Measurements from ENCODE around the gene LHFPL6.

LHFPL6 gene

DNA sequence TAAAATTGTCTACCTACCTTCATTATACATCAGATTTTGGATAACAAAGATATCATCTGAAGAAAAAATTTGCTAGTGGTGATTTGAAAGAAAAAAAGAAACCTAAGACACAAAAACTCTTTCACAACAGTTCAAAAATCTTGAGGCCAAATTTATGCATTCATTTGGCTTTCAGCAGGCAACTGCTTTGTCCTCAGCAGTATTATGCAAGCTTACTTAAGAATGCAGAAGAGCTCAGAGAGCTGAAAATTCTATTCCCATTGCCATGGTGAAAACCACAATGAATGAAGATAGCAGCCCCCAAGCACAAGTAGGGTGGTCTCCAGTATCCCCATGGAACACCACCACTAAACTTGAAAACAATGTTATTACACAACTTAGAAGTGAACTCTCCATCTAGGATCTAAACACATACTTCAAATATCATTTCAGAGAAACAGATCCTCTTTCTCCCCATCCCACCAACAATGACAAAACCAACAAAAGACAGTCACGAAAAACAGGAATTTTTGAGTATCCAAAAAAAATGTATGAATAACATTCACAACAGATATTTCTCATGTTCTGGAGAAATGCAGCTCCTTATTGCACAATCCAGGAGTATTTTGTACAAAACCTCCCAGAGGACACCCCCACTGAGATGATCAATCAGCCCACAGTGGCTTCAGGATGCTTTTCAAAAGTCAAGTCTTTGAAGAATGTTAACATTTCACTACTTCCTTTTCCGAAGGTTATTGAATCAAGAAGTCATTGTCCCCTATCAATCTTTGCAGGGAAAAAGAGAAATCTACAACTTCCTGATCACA, 192.7 kb downstream of the LHFPL6 start:
- peak; percentile 27 for DNase-seq

GRCh38 chr13:39408512-39408911, 194.5 kb downstream of the LHFPL6 start:
- DNase-seq, result no peak

GRCh38 chr13:39407786-39408185, 195.2 kb downstream of the LHFPL6 start:
- no peak for DNase-seq

- DNase-seq, result no peak
Measured at GRCh38 chr13:39407138-39407537, 195.9 kb downstream of the LHFPL6 start.

DNA sequence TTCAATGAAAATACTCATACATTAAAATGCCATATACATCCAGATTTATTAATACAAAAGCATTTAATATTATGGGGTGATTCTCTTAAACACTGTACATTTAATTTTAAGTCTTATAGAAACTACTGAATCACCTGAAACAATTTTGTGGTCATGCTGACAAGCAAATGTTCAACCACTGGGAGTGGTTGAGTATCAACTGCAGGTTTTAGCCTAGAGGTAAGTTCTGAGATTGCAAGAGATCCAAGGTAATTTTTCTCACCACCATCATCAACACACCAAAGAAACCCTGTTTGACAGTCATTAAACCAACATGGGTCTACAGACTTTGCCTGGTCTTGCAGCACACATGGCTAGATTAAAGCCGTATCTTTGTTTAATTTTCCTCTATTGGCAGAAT, 196.3 kb downstream of the LHFPL6 start:
- DNase-seq, result peak; percentile 21

DNA sequence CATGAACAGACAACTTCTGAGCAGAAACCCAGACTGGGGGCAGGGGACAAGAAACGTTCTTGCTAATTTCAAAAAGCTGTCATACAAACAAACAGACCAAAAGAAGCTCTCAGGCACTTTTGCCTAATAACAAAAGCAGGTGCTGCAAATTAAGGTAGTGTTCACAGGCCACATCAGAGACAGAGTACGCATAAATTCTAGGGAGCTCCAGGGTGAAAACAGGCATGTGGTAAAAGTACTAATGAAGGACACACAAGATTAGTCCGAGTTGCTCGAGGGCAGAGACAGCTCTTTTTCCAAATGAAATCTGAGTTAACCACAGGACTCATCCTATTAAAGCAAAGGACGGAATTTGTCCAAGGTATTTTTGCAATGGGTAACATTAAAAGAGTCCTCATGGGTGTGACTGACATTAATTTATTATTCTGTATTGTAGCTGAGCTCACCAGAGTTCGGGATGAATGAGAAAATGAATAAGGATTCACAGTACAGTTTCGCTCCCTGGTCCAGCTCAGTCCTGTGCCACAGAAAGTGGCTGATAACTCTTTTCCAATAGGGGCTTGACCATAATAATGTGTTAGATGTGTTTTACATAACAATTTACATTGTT, 197.3 kb downstream of the LHFPL6 start:
- no peak for DNase-seq

GRCh38 chr13:39405107-39405506, 197.9 kb downstream of the LHFPL6 start:
- DNase-seq, result no peak

DNA sequence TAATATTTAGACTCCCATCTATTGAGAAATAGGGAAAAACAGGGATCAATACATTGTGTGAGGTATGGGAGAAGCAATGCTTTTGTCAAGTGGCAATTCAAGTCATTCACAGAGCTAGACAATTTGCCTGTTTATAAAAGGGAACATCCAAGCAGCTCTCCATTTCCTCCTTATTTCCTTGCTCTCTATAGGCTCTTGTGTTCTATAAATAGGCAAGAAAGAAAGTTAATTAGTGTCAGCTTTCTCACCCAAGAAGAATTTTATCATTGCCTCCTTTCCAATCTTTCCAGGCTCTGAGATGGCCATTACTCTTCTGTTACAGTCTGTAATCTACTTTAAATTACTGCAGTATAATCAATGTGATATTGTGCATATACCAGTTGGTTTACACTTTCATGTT, 199.9 kb downstream of the LHFPL6 start:
- no peak for DNase-seq

- peak; percentile 27 for DNase-seq
Measured at GRCh38 chr13:39402221-39402970, 200.6 kb downstream of the LHFPL6 start.

GRCh38 chr13:39401756-39402155, 201.2 kb downstream of the LHFPL6 start:
- peak; percentile 98 for DNase-seq

DNA sequence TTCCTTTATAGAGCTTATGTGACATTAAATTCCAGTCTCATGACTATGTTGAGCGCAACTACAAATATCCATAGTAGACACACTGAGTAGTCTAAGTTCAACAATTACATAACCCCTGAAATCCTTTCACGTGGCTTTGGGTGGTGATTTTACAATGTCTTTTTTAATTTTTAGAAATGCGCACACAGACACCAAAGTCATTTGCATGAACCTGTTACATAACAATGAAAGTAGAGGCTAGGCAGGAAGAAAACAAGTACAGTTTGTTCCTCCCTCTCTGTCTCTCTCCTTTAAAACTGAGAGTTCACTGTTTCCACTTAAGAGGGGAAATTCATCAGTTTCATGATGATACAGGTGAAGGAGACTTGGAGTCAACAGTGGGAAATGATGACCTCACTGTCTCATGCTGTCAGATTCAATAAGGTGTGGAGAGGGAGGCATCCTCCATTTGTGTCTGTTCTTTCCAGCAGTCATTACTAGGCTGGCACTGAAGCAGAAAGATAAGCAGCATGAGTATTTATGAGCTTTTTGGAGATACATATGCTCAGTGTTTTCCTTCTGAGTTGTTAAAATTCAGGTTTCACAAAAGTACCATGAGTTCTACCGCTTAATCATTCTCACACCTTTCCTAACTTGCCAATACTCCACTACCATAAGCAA, 201.8 kb downstream of the LHFPL6 start:
- peak; percentile 76 for DNase-seq

GRCh38 chr13:39399102-39399501, 203.9 kb downstream of the LHFPL6 start:
- DNase-seq, result no peak

DNA sequence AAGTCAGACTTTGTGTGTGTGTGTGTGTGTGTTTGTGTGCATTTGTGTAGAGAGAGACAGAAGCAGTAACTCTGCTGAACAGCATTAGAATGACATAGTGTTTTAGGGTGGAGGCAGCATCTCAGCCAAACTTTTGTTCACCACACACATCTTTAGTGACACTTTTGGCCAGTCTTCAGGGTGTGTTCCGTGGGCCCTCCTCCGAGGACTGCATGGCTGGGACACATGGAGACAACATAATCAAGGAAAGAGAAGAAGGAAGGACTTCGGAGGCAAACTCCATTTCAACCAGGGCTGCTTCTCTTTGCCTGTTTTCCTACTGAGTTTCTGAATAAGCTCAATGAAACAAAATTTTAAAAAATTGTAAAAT, 205.1 kb downstream of the LHFPL6 start:
- DNase-seq, result no peak

- DNase-seq, result no peak
Measured at GRCh38 chr13:39397226-39397895, 205.6 kb downstream of the LHFPL6 start.

- DNase-seq, result no peak
Measured at GRCh38 chr13:39394796-39395678, 208.0 kb downstream of the LHFPL6 start.

DNA sequence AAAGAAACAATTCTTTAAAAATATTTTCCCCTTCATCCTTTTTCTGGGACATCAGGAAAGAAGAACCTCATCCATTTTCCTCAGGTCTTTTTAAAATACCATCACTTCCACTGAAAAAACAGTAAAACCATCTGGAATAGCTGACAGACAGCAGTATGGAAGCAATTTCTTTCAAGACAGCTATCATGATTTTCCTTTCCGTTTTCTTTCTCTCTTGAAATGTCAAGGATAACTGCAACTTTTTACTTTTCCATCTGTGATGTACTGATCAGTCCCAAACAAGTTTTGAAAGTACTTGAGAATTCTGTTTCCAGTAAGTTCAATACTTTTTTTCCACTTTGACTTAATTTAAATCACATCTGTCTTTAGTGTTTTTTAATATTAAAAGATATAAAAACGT, 211.2 kb downstream of the LHFPL6 start:
- no peak for DNase-seq

GRCh38 chr13:39389013-39389412, 214.0 kb downstream of the LHFPL6 start:
- DNase-seq, result no peak

DNA sequence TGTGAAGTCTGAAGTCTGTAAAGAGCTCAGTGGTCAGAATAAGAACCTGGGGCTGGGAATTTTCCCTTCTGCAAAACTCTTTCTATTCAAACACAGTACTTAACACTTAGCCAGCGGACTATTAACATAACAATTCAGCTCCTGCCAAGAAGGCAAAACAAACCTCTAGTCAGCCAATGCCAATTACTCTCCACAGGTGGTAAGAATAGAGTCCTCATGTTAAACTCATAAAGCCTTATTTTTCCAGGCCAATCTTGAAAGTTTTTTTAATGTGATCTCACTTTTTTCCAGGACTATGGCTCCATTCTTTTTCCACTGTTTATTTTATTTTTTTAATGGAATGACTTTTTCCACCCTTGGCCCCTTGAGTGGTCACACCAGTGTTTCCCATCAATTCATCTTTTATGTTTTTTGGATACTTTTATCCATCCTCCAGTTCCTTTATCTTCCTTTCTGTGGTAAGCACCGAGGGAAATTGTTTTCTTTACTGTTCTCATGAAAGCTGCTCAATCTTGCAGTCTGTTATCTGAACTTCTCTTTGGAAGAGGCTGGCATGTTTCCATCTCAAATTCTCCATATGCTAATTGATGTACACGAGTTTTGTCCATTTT, 217.3 kb downstream of the LHFPL6 start:
- peak; percentile 54 for DNase-seq

DNA sequence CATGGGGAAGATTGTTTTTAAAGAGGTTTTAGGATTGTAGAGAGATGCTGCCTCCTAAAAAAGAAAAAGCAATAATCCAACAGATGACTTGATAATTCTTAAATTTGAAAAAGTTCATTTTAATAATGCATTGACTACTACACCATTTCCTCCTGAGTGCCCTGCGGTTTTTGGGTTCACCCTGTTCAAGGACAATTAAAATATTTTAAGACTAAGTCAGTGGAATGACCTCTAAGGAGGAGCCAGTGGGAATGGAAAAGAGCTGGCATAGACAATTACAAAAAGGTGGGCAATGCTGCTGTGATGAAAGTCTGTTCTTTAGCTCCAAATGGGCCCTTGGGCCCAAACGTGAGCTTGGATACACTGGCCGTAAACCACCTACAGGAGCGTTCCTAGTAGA, 217.8 kb downstream of the LHFPL6 start:
- DNase-seq, result no peak

- DNase-seq, result no peak
Measured at GRCh38 chr13:39381456-39381855, 221.5 kb downstream of the LHFPL6 start.
